HepG2 (cell line): ENCODE data around the gene CD9. TPM values are rescaled to one million over a fixed set of nuclear protein-coding genes. Genes with fewer than 3 reads are reported as not detected.
A peak's percentile ranks its signal among the peaks of the same experiment; 100 is the strongest.

Experiments used
- AHDC1 ChIP-seq: sonication (generic); formaldehyde crosslinking; IDR thresholded peaks from 2 replicates; pipeline ENCODE4 v1.5.1; 2020; ENCODE audit warnings: mild to moderate bottlenecking, missing genetic modification reagents, borderline replicate concordance
- ATF7 ChIP-seq, 2 experiments: fragments of 450-650 bp in 1 of 2; sonication (generic) in 1 of 2; formaldehyde crosslinking in 1 of 2; IDR thresholded peaks; 2 replicates each; pipeline versions ENCODE4 v1.4.0 to v1.6.1; 2016 to 2020; ENCODE audit warnings: antibody characterized with exemption in 1 of 2, mild to moderate bottlenecking in 1 of 2, missing genetic modification reagents in 1 of 2
- EHMT2 ChIP-seq: fragments of 200-600 bp; sonication (generic); IDR thresholded peaks from 2 replicates; pipeline ENCODE4 v1.7.0; 2017; ENCODE audit warnings: antibody characterized with exemption, low read depth, low read length, borderline replicate concordance
- KLF16 ChIP-seq, 2 experiments: sonication (generic) in 1 of 2; formaldehyde crosslinking in 1 of 2; IDR thresholded peaks; 2 replicates each; pipeline versions ENCODE4 v1.6.1 to v1.8.0; 2016 to 2023; ENCODE audit warnings: missing genetic modification reagents in 2 of 2, missing compliant biosample characterization in 1 of 2
- MBNL3 ChIP-seq: fragments of 250-450 bp; sonication (Bioruptor Pico); conservative IDR thresholded peaks from 2 replicates; pipeline ENCODE4 v1.8.0; 2022; ENCODE audit warnings: mild to moderate bottlenecking, inconsistent platforms
- MTA3 ChIP-seq: sonication (generic); formaldehyde crosslinking; IDR thresholded peaks from 2 replicates; pipeline ENCODE4 v1.4.0; 2020; ENCODE audit warnings: missing genetic modification reagents
- MXI1 ChIP-seq: IDR thresholded peaks from 3 replicates; pipeline ENCODE4 v1.6.1; 2012; ENCODE audit warnings: low read depth, low read length, inconsistent platforms, borderline replicate concordance
- XRCC5 ChIP-seq: fragments of 200-400 bp; formaldehyde crosslinking; optimal IDR thresholded peaks from 2 replicates; pipeline ENCODE3; 2017; ENCODE audit warnings: mild to moderate bottlenecking, low read length
- ZFP1 ChIP-seq: IDR thresholded peaks from 2 replicates; pipeline ENCODE4 v1.6.1; 2016
- ZNF207 ChIP-seq: fragments of 450-650 bp; IDR thresholded peaks from 2 replicates; pipeline ENCODE4 v1.6.1; 2016; ENCODE audit warnings: antibody characterized with exemption, borderline replicate concordance
- ZNF253 ChIP-seq: sonication (generic); formaldehyde crosslinking; IDR thresholded peaks from 2 replicates; pipeline ENCODE4 v1.8.0; 2022; ENCODE audit warnings: mild to moderate bottlenecking, missing genetic modification reagents, borderline replicate concordance
- ZNF546 ChIP-seq: sonication (generic); formaldehyde crosslinking; conservative IDR thresholded peaks from 2 replicates; pipeline ENCODE4 v1.8.1; 2023; ENCODE audit warnings: mild to moderate bottlenecking, missing genetic modification reagents
- ZNF605 ChIP-seq: sonication (generic); formaldehyde crosslinking; IDR thresholded peaks from 2 replicates; pipeline ENCODE4 v1.8.0; 2022; ENCODE audit warnings: mild to moderate bottlenecking, missing genetic modification reagents
- ZNF788 ChIP-seq: sonication (generic); formaldehyde crosslinking; IDR thresholded peaks from 2 replicates; pipeline ENCODE4 v1.5.0; 2020; ENCODE audit warnings: mild to moderate bottlenecking, missing genetic modification reagents, borderline replicate concordance
- ZSCAN22 ChIP-seq: sonication (generic); formaldehyde crosslinking; IDR thresholded peaks from 2 replicates; pipeline ENCODE4 v1.4.0; 2020; ENCODE audit warnings: mild to moderate bottlenecking, missing genetic modification reagents
- polyA plus RNA-seq, 8 experiments: library from polyadenylated mRNA; depleted of rRNA in 3 of 8; stranded (reverse) in 7 of 8; unstranded in 1 of 8; fragments of >200 nt; fragmentation: Illumina TruSeq in 4 of 8; extraction: Trizol in 4 of 8; gene quantifications; 2 replicates each; pipeline versions ENCODE4 v1.2.1 to v1.2.3, GENCODE V29; 2011 to 2016; ENCODE audit warnings: low read depth in 4 of 8, missing spikeins in 1 of 8, mixed read lengths in 1 of 8; ENCODE audit not compliant: insufficient read depth in 1 of 8
- total RNA-seq, 5 experiments: library from RNA; depleted of rRNA; stranded (reverse); fragments of >200 nt; fragmentation: Illumina TruSeq; extraction: Trizol; gene quantifications; 2 replicates each; pipeline ENCODE4 v1.2.3, GENCODE V29; 2016; ENCODE audit warnings: low read depth in 1 of 5
- TF ChIP-seq, protein P1 (sequence below): sonication (generic); formaldehyde crosslinking; IDR thresholded peaks from 2 replicates; pipeline ENCODE4 v1.4.0; 2020; ENCODE audit warnings: missing genetic modification reagents
- TF ChIP-seq, protein P2 (sequence below): sonication (generic); formaldehyde crosslinking; IDR thresholded peaks from 2 replicates; pipeline ENCODE4 v1.5.0; 2020; ENCODE audit warnings: mild to moderate bottlenecking, missing genetic modification reagents, borderline replicate concordance
- TF ChIP-seq, protein P3 (sequence below): sonication (generic); formaldehyde crosslinking; IDR thresholded peaks from 2 replicates; pipeline ENCODE4 v1.4.0; 2020; ENCODE audit warnings: missing genetic modification reagents

CD9 gene
- total and polyA plus RNA-seq, 2 of the 13 experiments (the other 11 are each of a cell fraction or from before 2014, with no cell fraction given), result 5.8 to 38.3 TPM

DNA sequence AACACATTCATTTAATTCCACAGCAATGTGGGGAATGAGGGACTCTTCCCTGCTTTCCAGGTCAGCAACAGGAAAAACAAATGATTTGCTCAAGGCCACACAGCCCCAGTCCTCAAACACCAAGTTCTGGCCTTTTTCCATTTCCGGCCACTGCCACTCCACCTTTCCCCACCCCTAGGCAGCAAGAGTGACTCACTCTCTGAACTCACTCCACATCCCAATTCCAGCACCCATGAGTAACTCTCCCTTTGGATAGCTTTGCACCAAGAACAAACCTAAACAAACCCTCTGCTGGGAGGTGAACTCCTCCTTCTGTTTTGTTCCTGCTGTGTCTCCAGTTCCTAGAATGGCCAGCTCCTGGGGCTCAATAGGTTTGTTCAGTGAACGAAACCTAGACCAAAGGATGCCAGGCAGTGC lies 79.9 kb downstream of the CD9 start (continued):
- TF ChIP-seq, protein P1, sequence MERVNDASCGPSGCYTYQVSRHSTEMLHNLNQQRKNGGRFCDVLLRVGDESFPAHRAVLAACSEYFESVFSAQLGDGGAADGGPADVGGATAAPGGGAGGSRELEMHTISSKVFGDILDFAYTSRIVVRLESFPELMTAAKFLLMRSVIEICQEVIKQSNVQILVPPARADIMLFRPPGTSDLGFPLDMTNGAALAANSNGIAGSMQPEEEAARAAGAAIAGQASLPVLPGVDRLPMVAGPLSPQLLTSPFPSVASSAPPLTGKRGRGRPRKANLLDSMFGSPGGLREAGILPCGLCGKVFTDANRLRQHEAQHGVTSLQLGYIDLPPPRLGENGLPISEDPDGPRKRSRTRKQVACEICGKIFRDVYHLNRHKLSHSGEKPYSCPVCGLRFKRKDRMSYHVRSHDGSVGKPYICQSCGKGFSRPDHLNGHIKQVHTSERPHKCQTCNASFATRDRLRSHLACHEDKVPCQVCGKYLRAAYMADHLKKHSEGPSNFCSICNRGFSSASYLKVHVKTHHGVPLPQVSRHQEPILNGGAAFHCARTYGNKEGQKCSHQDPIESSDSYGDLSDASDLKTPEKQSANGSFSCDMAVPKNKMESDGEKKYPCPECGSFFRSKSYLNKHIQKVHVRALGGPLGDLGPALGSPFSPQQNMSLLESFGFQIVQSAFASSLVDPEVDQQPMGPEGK (CRISPR knock-in tag), result no peak
- TF ChIP-seq MXI1, result no peak; the same call in 2 of the 3 replicates
- no peak for TF ChIP-seq ZNF253 (CRISPR knock-in tag)
- TF ChIP-seq ZNF605 (CRISPR knock-in tag), result no peak; the same call in 1 of the 2 replicates
- TF ChIP-seq, protein P2, sequence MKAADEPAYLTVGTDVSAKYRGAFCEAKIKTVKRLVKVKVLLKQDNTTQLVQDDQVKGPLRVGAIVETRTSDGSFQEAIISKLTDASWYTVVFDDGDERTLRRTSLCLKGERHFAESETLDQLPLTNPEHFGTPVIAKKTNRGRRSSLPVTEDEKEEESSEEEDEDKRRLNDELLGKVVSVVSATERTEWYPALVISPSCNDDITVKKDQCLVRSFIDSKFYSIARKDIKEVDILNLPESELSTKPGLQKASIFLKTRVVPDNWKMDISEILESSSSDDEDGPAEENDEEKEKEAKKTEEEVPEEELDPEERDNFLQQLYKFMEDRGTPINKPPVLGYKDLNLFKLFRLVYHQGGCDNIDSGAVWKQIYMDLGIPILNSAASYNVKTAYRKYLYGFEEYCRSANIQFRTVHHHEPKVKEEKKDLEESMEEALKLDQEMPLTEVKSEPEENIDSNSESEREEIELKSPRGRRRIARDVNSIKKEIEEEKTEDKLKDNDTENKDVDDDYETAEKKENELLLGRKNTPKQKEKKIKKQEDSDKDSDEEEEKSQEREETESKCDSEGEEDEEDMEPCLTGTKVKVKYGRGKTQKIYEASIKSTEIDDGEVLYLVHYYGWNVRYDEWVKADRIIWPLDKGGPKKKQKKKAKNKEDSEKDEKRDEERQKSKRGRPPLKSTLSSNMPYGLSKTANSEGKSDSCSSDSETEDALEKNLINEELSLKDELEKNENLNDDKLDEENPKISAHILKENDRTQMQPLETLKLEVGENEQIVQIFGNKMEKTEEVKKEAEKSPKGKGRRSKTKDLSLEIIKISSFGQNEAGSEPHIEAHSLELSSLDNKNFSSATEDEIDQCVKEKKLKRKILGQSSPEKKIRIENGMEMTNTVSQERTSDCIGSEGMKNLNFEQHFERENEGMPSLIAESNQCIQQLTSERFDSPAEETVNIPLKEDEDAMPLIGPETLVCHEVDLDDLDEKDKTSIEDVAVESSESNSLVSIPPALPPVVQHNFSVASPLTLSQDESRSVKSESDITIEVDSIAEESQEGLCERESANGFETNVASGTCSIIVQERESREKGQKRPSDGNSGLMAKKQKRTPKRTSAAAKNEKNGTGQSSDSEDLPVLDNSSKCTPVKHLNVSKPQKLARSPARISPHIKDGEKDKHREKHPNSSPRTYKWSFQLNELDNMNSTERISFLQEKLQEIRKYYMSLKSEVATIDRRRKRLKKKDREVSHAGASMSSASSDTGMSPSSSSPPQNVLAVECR, result no peak; the same call in 1 of the 2 replicates
- TF ChIP-seq ATF7 (IDR thresholded peaks at IDR 0.05), result no peak
- no peak for TF ChIP-seq ATF7 (CRISPR knock-in tag; IDR thresholded peaks at IDR 0.05)
- no peak for TF ChIP-seq MTA3
- no peak for TF ChIP-seq MBNL3 (CRISPR knock-in tag)
- no peak for TF ChIP-seq XRCC5
- TF ChIP-seq ZFP1 (CRISPR knock-in tag), result no peak; the same call in 1 of the 2 replicates
- no peak for TF ChIP-seq EHMT2
- no peak for TF ChIP-seq ZNF546 (CRISPR knock-in tag)
- TF ChIP-seq, protein P3, sequence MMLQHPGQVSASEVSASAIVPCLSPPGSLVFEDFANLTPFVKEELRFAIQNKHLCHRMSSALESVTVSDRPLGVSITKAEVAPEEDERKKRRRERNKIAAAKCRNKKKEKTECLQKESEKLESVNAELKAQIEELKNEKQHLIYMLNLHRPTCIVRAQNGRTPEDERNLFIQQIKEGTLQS, result peak; percentile 79
- no peak for TF ChIP-seq ZSCAN22 (CRISPR knock-in tag)
- no peak for TF ChIP-seq ZNF207
- TF ChIP-seq ZNF788, result no peak
- peak; percentile 74; the same call in 1 of the 2 replicates for TF ChIP-seq AHDC1
- 0 out of 4 replicates have a peak, but pooled peaks of 1 of the 2 experiments have one; percentile 49 for TF ChIP-seq KLF16 (CRISPR knock-in tag; IDR thresholded peaks at IDR 0.05)
